ENCODE measurements around the gene ADGRB3. TPM values are rescaled to one million over a fixed set of nuclear protein-coding genes. Genes with fewer than 3 reads are reported as not detected.

The ADGRB3 gene
- total and polyA plus RNA-seq, 10 of the 15 experiments (the other 5 are each of a cell fraction or from before 2014, with no cell fraction given), result 0.03 to 0.06 TPM; not detected in 8

- TF ChIP-seq ATF2 (IDR thresholded peaks at IDR 0.05; ENCODE audit: low read length) (no peak), MEF2B (IDR thresholded peaks at IDR 0.05; ENCODE audit: partially characterized antibody, poor library complexity, severe bottlenecking) (no peak), LARP7 (IDR thresholded peaks at IDR 0.05) (no peak), ZNF384 (IDR thresholded peaks at IDR 0.05; ENCODE audit: borderline replicate concordance, low read depth, low read length) (no peak)
Observed at GRCh38 chr6:68693271-68693670, 58.2 kb downstream of the ADGRB3 start (continued).

- no TSS peak for BruUV-seq (replicated peaks)
- SMC1A ChIA-PET (ENCODE audit: uncharacterized antibody, unreplicated experiment), result no interaction called here
- POLR2A ChIA-PET, result no interaction called here
- no peaks in the 10 kb centered on the region for H3K4me1 ChIP-seq (ENCODE audit: control insufficient read depth, insufficient read depth, low read length)
- TF ChIP-seq NFYA (IDR thresholded peaks at IDR 0.05; ENCODE audit: borderline replicate concordance, low read depth, low read length), result no peak
- no peak for TF ChIP-seq PAX8 (IDR thresholded peaks at IDR 0.05)
- TF ChIP-seq JUNB (IDR thresholded peaks at IDR 0.05), result no peak
- TF ChIP-seq USF1 (IDR thresholded peaks at IDR 0.05; ENCODE audit: borderline replicate concordance, extremely low read length, insufficient read depth, low read depth, low read length), result no peak
- no peak for TF ChIP-seq DPF2 (IDR thresholded peaks at IDR 0.05)
- TF ChIP-seq YY1 (IDR thresholded peaks at IDR 0.05; ENCODE audit: low read depth, low read length), result no peak
- TF ChIP-seq KLF5 (IDR thresholded peaks at IDR 0.05; ENCODE audit: partially characterized antibody), result no peak
- no peak for TF ChIP-seq PKNOX1 (IDR thresholded peaks at IDR 0.05)
- TF ChIP-seq RAD21 (IDR thresholded peaks at IDR 0.05; ENCODE audit: insufficient read depth, low read depth, low read length), result no peak
- no peak for TF ChIP-seq ESRRA (IDR thresholded peaks at IDR 0.05; ENCODE audit: low read length)
- TF ChIP-seq RAD51 (IDR thresholded peaks at IDR 0.05), result no peak
- TF ChIP-seq NRF1 (conservative IDR thresholded peaks at IDR 0.05; ENCODE audit: low read depth, low read length), result no peak
- TF ChIP-seq RB1 (IDR thresholded peaks at IDR 0.05; ENCODE audit: borderline replicate concordance), result no peak
- no peak for TF ChIP-seq PAX5 (IDR thresholded peaks at IDR 0.05; ENCODE audit: borderline replicate concordance, low read depth, low read length)
- TF ChIP-seq NFXL1 (IDR thresholded peaks at IDR 0.05; ENCODE audit: borderline replicate concordance), result no peak
- TF ChIP-seq SIX5 (IDR thresholded peaks at IDR 0.05; ENCODE audit: low read depth, low read length, severe bottlenecking), result no peak
- TF ChIP-seq ZZZ3 (IDR thresholded peaks at IDR 0.05; ENCODE audit: control insufficient read depth, insufficient read length, low read depth), result no peak
- no peak overlapping the region for H3K9ac ChIP-seq (ENCODE audit: control insufficient read depth, insufficient read depth, low read length)
- intact Hi-C loops (cut with micrococcal nuclease; ENCODE audit: unreplicated experiment), result no loop called here
- CTCF ChIA-PET, result no interaction called here
- in situ Hi-C loops (cut with MboI), result no loop called here
- H3K9me3 ChIP-seq (replicated peaks; ENCODE audit: control insufficient read depth, insufficient read depth, low read length), result no peaks in the 10 kb centered on the region
- H3K4me3 ChIP-seq, result no peak overlapping the region
- ATAC-seq (no peak), FAIRE-seq (no peak), DNase-seq (ENCODE audit: low read depth, low spot score) (no peak)
- WGBS (ENCODE audit: insufficient coverage, insufficient replicate concordance, low lambda C conversion rate, missing lambda C conversion rate), result 10% methylated on average over 4 of the region's 4 CpGs
- no peaks in the 10 kb centered on the region for H3K79me2 ChIP-seq (ENCODE audit: control insufficient read depth, insufficient read depth, low read length)
- RAD21 ChIA-PET (ENCODE audit: unreplicated experiment), result no interaction called here
- no peak overlapping the region for H3K4me2 ChIP-seq (ENCODE audit: control insufficient read depth, insufficient read depth)
- no peaks in the 10 kb centered on the region for H3K27me3 ChIP-seq (replicated peaks in 1 of 2; ENCODE audit: control insufficient read depth in 2 of 2, insufficient read depth in 2 of 2, low read length in 1 of 2)
- H4K20me1 ChIP-seq (ENCODE audit: control insufficient read depth, insufficient read depth), result no peaks in the 10 kb centered on the region
- H3K27ac ChIP-seq (ENCODE audit: control insufficient read depth, insufficient read depth), result no peak overlapping the region
- H2AFZ ChIP-seq (ENCODE audit: control insufficient read depth, low read depth, low read length), result no peak overlapping the region
- no peaks in the 10 kb centered on the region for H3K36me3 ChIP-seq (ENCODE audit: control insufficient read depth in 2 of 2, insufficient read depth in 2 of 2, low read length in 1 of 2)
Observed at GRCh38 chr6:68695403-68695802, 60.3 kb downstream of the ADGRB3 start.
